Sigmoid colon (tissue), 7 donors: ENCODE results near the gene PRLH. TPM values are rescaled to one million over a fixed set of nuclear protein-coding genes. Genes with fewer than 3 reads are reported as not detected.

ENCODE experiments used
- DNase-seq: peaks from one replicate; pipeline ENCODE4 v3.0.0-alpha.2; 2019
- H3K27ac ChIP-seq, 4 donors: fragments of 200-600 bp; sonication (generic); one replicate each; pipeline ENCODE4 v1.5.1; 2016 to 2019; ENCODE audit warnings: mild to moderate bottlenecking in 1 of 4
- H3K27me3 ChIP-seq, 3 donors: fragments of 200-600 bp; sonication (generic); one replicate each; pipeline ENCODE4 v1.5.1; 2019; ENCODE audit warnings: mild to moderate bottlenecking in 1 of 3
- H3K36me3 ChIP-seq, 4 donors: fragments of 200-600 bp; sonication (generic); one replicate each; pipeline ENCODE4 v1.5.1; 2016 to 2019
- H3K4me1 ChIP-seq, 4 donors: fragments of 200-600 bp; sonication (generic); one replicate each; pipeline ENCODE4 v1.5.1; 2017 to 2019
- H3K4me3 ChIP-seq, 4 donors: fragments of 200-600 bp; sonication (generic); one replicate each; pipeline ENCODE4 v1.5.1; 2017 to 2019; ENCODE audit warnings: mild to moderate bottlenecking in 2 of 4, moderate library complexity in 1 of 4
- H3K9me3 ChIP-seq, 4 donors: fragments of 200-600 bp in 3 of 4; sonication (generic) in 3 of 4; one replicate each; pipeline versions ENCODE4 v1.5.1 to v1.6.1; 2013 to 2019
- EP300 ChIP-seq, 4 donors: sonication (generic); formaldehyde crosslinking; IDR thresholded peaks; one replicate each; pipeline ENCODE4 v1.6.1; 2017; ENCODE audit warnings: antibody characterized with exemption in 4 of 4
- POLR2A ChIP-seq, 2 donors: fragments of 450-650 bp; IDR thresholded peaks; one replicate each; pipeline ENCODE4 v1.6.1; 2016; ENCODE audit warnings: antibody characterized with exemption in 2 of 2, mild to moderate bottlenecking in 2 of 2, moderate library complexity in 2 of 2
- POLR2AphosphoS5 ChIP-seq, 4 donors: sonication (generic); formaldehyde crosslinking; IDR thresholded peaks; one replicate each; pipeline ENCODE4 v1.6.1; 2017; ENCODE audit warnings: antibody characterized with exemption in 4 of 4
- WGBS, 2 donors: extraction: QIAGEN DNeasy Blood & Tissue Kit; methylation state at CpG; one replicate each; pipeline ENCODE4 v1.1.7; 2013; 5-methylcytosine and 5-hydroxymethylcytosine counted together
- intact Hi-C: fragments of 100-400 bp; cut with DNase I; formaldehyde crosslinking; loops from one replicate; pipeline ENCODE4 v1.15.1; 2023
- polyA plus RNA-seq, 3 donors: library from polyadenylated mRNA; stranded (reverse); fragments of 200-250 nt; gene quantifications; one replicate each; pipeline ENCODE4 v1.2.3, GENCODE V29; 2013
- total RNA-seq, 4 donors: library from RNA; depleted of rRNA; stranded (reverse); fragments of >200 nt; gene quantifications; one replicate each; pipeline ENCODE4 v1.1.0, GENCODE V29; 2016
- TF ChIP-seq, protein P1 (sequence below), 4 experiments: fragments of 450-650 bp in 3 of 4; fragments of 200-600 bp in 1 of 4; IDR thresholded peaks; one replicate each; pipeline ENCODE4 v1.5.1; 2016 to 2019; ENCODE audit warnings: antibody characterized with exemption in 4 of 4, mild to moderate bottlenecking in 3 of 4, moderate library complexity in 2 of 4
- donor health status: healthy with polysubstance abuse.
- donor health status: Bipolar disorder and iron deficiency.
- donor health status: healthy.

PRLH gene
- total and polyA plus RNA-seq, 7 donors, result not detected

- Histone ChIP-seq H3K9me3 (no peaks in the 10 kb centered on the region), H3K4me1 (peaks cover 0 to 35% (median 29%) of the 10 kb centered on the region in 4 donors), H3K27me3 (no peaks in the 10 kb centered on the region), H3K4me3 (peak overlapping the region in 3 of 4 donors; percentile 16 to 36 (median 34)), H3K27ac (peak overlapping the region; percentile 77 to 84 (median 79)), H3K36me3 (no peaks in the 10 kb centered on the region)
- intact Hi-C loops, result loop anchor here (5.0 kb wide), 1 partner anchor 148 kb away; no protein-coding TSS in a partner anchor
- TF ChIP-seq POLR2A (IDR thresholded peaks at IDR 0.05) (no peak), POLR2AphosphoS5 (IDR thresholded peaks at IDR 0.05) (no peak), EP300 (IDR thresholded peaks at IDR 0.05) (no peak)
- TF ChIP-seq, protein P1, sequence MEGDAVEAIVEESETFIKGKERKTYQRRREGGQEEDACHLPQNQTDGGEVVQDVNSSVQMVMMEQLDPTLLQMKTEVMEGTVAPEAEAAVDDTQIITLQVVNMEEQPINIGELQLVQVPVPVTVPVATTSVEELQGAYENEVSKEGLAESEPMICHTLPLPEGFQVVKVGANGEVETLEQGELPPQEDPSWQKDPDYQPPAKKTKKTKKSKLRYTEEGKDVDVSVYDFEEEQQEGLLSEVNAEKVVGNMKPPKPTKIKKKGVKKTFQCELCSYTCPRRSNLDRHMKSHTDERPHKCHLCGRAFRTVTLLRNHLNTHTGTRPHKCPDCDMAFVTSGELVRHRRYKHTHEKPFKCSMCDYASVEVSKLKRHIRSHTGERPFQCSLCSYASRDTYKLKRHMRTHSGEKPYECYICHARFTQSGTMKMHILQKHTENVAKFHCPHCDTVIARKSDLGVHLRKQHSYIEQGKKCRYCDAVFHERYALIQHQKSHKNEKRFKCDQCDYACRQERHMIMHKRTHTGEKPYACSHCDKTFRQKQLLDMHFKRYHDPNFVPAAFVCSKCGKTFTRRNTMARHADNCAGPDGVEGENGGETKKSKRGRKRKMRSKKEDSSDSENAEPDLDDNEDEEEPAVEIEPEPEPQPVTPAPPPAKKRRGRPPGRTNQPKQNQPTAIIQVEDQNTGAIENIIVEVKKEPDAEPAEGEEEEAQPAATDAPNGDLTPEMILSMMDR (IDR thresholded peaks at IDR 0.05), result no peak
- DNase-seq, result no peak
- 86 to 87% methylated on average over 9 of the region's 9 CpGs for WGBS, 2 donors
Measured at GRCh38 chr2:237599465-237600110, 33.2 kb downstream of the PRLH start.

DNA sequence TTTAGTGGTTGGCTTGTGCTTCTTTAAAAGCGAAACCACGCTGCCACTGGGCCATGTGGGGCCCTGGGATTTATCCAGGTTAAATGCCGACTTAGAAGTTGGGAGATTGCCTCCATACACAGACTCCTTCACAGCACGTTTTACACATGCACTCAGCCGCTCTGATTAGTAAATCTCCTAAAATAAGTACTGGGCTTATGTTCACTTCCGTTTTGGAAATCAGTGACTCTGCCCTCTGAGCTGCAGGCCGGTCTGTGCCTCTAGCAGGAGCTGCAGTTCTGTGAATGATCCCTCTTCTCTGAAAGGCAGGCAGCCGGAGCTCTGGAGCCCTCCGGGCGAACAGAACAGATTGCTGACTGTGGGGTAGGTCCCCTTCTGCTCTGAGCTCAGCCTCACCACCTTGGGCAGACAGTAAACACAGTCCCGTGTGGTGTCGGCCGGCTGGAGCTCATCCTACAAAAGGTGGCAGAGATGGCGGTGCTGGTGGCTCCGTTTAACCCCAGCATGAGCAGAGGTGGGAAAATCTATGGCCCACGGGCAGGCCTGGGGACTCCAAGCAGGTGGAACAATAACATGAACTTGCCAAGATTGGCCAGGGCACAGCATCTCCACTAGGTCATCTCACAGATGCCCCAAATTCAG lies 34.0 kb downstream of the PRLH start:
- H3K9me3 ChIP-seq, result no peaks in the 10 kb centered on the region
- no peaks in the 10 kb centered on the region for H3K36me3 ChIP-seq
- H3K4me1 ChIP-seq, result peaks cover 0 to 27% (median 22%) of the 10 kb centered on the region in 4 donors
- peak; percentile 86 for DNase-seq
- no peaks in the 10 kb centered on the region for H3K27me3 ChIP-seq
- 74 to 77% methylated on average over 16 of the region's 16 CpGs for WGBS, 2 donors
- peak overlapping the region in 3 of 4 donors; percentile 16 to 36 (median 34) for H3K4me3 ChIP-seq
- intact Hi-C loops, result loop anchor here (5.0 kb wide), 1 partner anchor 147 kb away; no protein-coding TSS in a partner anchor
- TF ChIP-seq EP300 (IDR thresholded peaks at IDR 0.05) (no peak), POLR2A (IDR thresholded peaks at IDR 0.05) (no peak), POLR2AphosphoS5 (IDR thresholded peaks at IDR 0.05) (peak in 3 of 4 donors; percentile 36 to 49 (median 46))
- TF ChIP-seq, protein P1 (IDR thresholded peaks at IDR 0.05), result peak in 1 of 4 experiments; percentile 24
- H3K27ac ChIP-seq, result peak overlapping the region; percentile 77 to 84 (median 79)

DNA sequence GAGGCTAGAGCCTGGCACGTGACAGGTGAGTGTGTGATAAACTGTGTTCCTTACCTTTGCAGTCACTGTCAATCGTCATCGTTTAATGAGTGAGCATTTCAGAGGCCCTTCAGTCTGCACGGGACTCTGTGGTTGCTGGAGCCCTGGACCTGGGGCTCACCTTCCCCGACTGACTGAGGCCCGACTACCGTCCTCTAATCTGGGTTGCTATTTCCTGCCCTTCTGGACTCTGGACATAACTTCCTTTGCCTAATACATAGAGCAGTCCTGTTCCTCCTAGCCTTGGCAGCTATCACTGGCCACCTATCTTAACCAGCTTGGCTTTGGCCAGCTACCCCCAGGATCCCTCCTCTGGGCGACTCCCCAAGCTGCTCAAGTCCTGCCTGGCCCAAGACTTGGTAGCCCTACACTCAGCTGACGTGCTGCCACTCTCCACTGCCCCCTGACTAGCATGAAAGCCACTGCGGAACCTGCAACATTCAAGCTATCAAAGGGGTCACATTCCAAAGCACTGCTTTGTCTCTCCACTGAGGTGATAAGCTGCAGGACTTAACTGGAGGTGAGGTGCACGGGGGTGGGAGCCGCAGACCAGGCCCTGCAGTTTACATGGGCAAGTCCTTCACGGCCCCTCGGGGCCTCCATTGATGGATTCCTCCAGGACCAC lies 35.2 kb downstream of the PRLH start:
- WGBS, 2 donors, result 92 to 93% methylated on average over 14 of the region's 14 CpGs
- Histone ChIP-seq H3K27me3 (no peaks in the 10 kb centered on the region), H3K36me3 (no peaks in the 10 kb centered on the region), H3K9me3 (no peaks in the 10 kb centered on the region), H3K27ac (peak overlapping the region in 1 of 4 donors; percentile 81), H3K4me3 (no peak overlapping the region), H3K4me1 (peaks cover 0 to 21% (median 17%) of the 10 kb centered on the region in 4 donors)
- TF ChIP-seq, protein P1 (IDR thresholded peaks at IDR 0.05), result no peak
- TF ChIP-seq POLR2A (IDR thresholded peaks at IDR 0.05), result no peak
- no peak for TF ChIP-seq EP300 (IDR thresholded peaks at IDR 0.05)
- TF ChIP-seq POLR2AphosphoS5 (IDR thresholded peaks at IDR 0.05), result no peak
- intact Hi-C loops, result loop anchor here (5.0 kb wide), 1 partner anchor 146 kb away; no protein-coding TSS in a partner anchor
- DNase-seq, result no peak

DNA sequence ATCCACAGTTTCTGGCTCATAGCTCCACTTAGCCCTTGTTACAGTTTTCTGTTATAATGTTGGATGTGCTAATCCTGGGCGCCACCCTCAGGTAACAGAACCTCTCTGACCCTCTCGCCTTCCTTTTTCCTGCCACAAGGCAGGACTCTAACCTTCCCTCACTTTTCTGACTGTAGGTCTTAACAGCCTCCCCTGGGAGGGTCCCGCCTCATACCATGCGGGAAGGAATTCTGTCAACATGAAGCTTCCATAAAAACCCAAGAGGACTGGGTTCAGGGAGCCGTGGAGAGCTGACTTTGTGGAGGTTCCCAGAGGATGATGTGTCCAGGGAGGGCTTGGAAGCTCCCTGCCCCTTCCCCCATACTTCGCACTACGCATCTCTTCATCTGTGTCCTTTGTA lies 36.0 kb downstream of the PRLH start:
- no peak overlapping the region for H3K4me3 ChIP-seq
- 82 to 87% methylated on average over 7 of the region's 7 CpGs for WGBS, 2 donors
- TF ChIP-seq POLR2AphosphoS5 (IDR thresholded peaks at IDR 0.05), result no peak
- TF ChIP-seq, protein P1 (IDR thresholded peaks at IDR 0.05), result no peak
- TF ChIP-seq EP300 (IDR thresholded peaks at IDR 0.05), result no peak
- no peak for TF ChIP-seq POLR2A (IDR thresholded peaks at IDR 0.05)
- no peaks in the 10 kb centered on the region for H3K9me3 ChIP-seq
- no peak overlapping the region for H3K27ac ChIP-seq
- no peaks in the 10 kb centered on the region for H3K27me3 ChIP-seq
- H3K36me3 ChIP-seq, result no peaks in the 10 kb centered on the region
- H3K4me1 ChIP-seq, result peaks cover 0 to 21% (median 17%) of the 10 kb centered on the region in 4 donors
- no peak for DNase-seq
- intact Hi-C loops, result loop anchor here (5.0 kb wide), 1 partner anchor 145 kb away; no protein-coding TSS in a partner anchor
